ENCODE results near the gene MEFV. TPM values are rescaled to one million over a fixed set of nuclear protein-coding genes. Genes with fewer than 3 reads are reported as not detected.

MEFV gene
- total RNA-seq (2013; cell fraction: nucleolus; rRNA removed), result 0.29 TPM in 1 of 2 replicates, not detected in the other
- total RNA-seq (2014; rRNA removed) (0.05 and 0.11 TPM in 2 replicates), total RNA-seq (2014; rRNA removed; fragmentation: Illumina TruSeq; extraction: Trizol) (0.14 TPM in 1 of 2 replicates, not detected in the other), total RNA-seq (2021) (0.10 and 0.11 TPM in 2 replicates), polyA plus RNA-seq (2011; rRNA removed) (0.03 TPM in 1 of 2 replicates, not detected in the other), polyA plus RNA-seq (2014; fragmentation: Illumina TruSeq; extraction: Trizol) (0.07 and 0.08 TPM in 2 replicates), polyA plus RNA-seq (2014; fragmentation: Nextera tagmentation; extraction: Ambion mirVana) (not detected), polyA plus RNA-seq (2014; rRNA removed) (0.09 and 0.29 TPM in 2 replicates), polyA plus RNA-seq (2016; fragmentation: Nextera tagmentation; extraction: Ambion mirVana) (not detected), polyA minus RNA-seq (2011; rRNA and poly(A)+ RNA removed) (0.29 TPM in 1 of 2 replicates, not detected in the other), Bru-seq, nascent RNA (percentile 9 among the genes with signal in this experiment), BruChase-seq, experiment 1, labeled RNA remaining after a 6-hour chase (percentile 7 among the genes with signal in this experiment), BruChase-seq, experiment 2, labeled RNA remaining after a 2-hour chase (percentile 10 among the genes with signal in this experiment)
- polyA plus RNA-seq (2011; ENCODE audit: low read depth), result not detected
- not detected in 2 replicates for polyA plus RNA-seq (2011; cell fraction: cytosol; rRNA removed)
- 0.03 and 0.10 TPM in 2 replicates for polyA plus RNA-seq (2011; cell fraction: nucleus; rRNA removed)
- polyA plus RNA-seq (2012), result 0.07 and 0.13 TPM in 2 replicates
- polyA minus RNA-seq (2011; cell fraction: cytosol; rRNA and poly(A)+ RNA removed), result not detected in 2 replicates
- polyA minus RNA-seq (2011; cell fraction: nucleus; rRNA and poly(A)+ RNA removed), result not detected in 2 replicates
- long read RNA-seq, experiment 1, result 0 reads
- long read RNA-seq, experiment 2, result 0 reads

- H3K36me3 ChIP-seq (ENCODE audit: control insufficient read depth in 2 of 2, insufficient read depth in 2 of 2, low read length in 1 of 2), result no peaks in the 10 kb centered on the region
Measured at GRCh38 chr16:3256146-3256865, at the start of gene MEFV. Gene MEFV (minus strand): TSS chr16:3256633. CDS start chr16:3256587, 46 bp downstream.

More at GRCh38 chr16:3256146-3256865, at the start of gene MEFV:
- in situ Hi-C loops (cut with MboI) (no loop called here), intact Hi-C loops (cut with micrococcal nuclease; ENCODE audit: unreplicated experiment) (no loop called here)
- H3K4me2 ChIP-seq (ENCODE audit: control insufficient read depth, insufficient read depth), result no peak within 1 kb of the TSS
- ChIA-PET CTCF (interaction anchor here (4.1 kb wide), 1 partner anchor 11 kb away, joined by 14 read pairs; no protein-coding TSS in a partner anchor), SMC1A (ENCODE audit: uncharacterized antibody, unreplicated experiment) (no interaction called here), POLR2A (no interaction called here), RAD21 (ENCODE audit: unreplicated experiment) (no interaction called here)
- no TSS peak for BruUV-seq (replicated peaks)
- no peak within 1 kb of the TSS for H3K27ac ChIP-seq (ENCODE audit: control insufficient read depth, insufficient read depth)
- H2AFZ ChIP-seq (ENCODE audit: control insufficient read depth, low read depth, low read length), result no peak within 1 kb of the TSS
- no peaks in the 10 kb centered on the region for H3K27me3 ChIP-seq (replicated peaks in 1 of 2; ENCODE audit: control insufficient read depth in 2 of 2, insufficient read depth in 2 of 2, low read length in 1 of 2)
- ATAC-seq, result no peak
- no peak within 1 kb of the TSS for H3K4me3 ChIP-seq
- no peaks in the 10 kb centered on the region for H4K20me1 ChIP-seq (ENCODE audit: control insufficient read depth, insufficient read depth)
- H3K9me3 ChIP-seq (replicated peaks; ENCODE audit: control insufficient read depth, insufficient read depth, low read length), result no peaks in the 10 kb centered on the region
- DNase-seq (ENCODE audit: low read depth, low spot score), result no peak
- H3K9ac ChIP-seq (ENCODE audit: control insufficient read depth, insufficient read depth, low read length), result no peak within 1 kb of the TSS
- no peak for FAIRE-seq
- WGBS (ENCODE audit: insufficient coverage, insufficient replicate concordance, low lambda C conversion rate, missing lambda C conversion rate), result 41% methylated on average over 14 of the region's 14 CpGs
- no peaks in the 10 kb centered on the region for H3K79me2 ChIP-seq (ENCODE audit: control insufficient read depth, insufficient read depth, low read length)
- no peak for TF ChIP-seq ZBED1 (IDR thresholded peaks at IDR 0.05; ENCODE audit: borderline replicate concordance)
- TF ChIP-seq JUNB (IDR thresholded peaks at IDR 0.05), result no peak
- TF ChIP-seq NR2C2 (IDR thresholded peaks at IDR 0.05; ENCODE audit: borderline replicate concordance, control insufficient read depth, insufficient read length, low read depth), result no peak
- no peak for TF ChIP-seq PAX5 (IDR thresholded peaks at IDR 0.05; ENCODE audit: borderline replicate concordance, low read depth, low read length)
- no peak for TF ChIP-seq WRNIP1 (IDR thresholded peaks at IDR 0.05; ENCODE audit: borderline replicate concordance, low read depth, low read length)
- no peak for TF ChIP-seq ATF7 (IDR thresholded peaks at IDR 0.05; ENCODE audit: low read depth)
- TF ChIP-seq KLF5 (IDR thresholded peaks at IDR 0.05; ENCODE audit: partially characterized antibody), result no peak
- no peak for TF ChIP-seq ZNF384 (IDR thresholded peaks at IDR 0.05; ENCODE audit: borderline replicate concordance, low read depth, low read length)
- H3K4me1 ChIP-seq (ENCODE audit: control insufficient read depth, insufficient read depth, low read length), result no peaks in the 10 kb centered on the region
